ENCODE results near the gene NXNL1.

- TF ChIP-seq, protein P1, sequence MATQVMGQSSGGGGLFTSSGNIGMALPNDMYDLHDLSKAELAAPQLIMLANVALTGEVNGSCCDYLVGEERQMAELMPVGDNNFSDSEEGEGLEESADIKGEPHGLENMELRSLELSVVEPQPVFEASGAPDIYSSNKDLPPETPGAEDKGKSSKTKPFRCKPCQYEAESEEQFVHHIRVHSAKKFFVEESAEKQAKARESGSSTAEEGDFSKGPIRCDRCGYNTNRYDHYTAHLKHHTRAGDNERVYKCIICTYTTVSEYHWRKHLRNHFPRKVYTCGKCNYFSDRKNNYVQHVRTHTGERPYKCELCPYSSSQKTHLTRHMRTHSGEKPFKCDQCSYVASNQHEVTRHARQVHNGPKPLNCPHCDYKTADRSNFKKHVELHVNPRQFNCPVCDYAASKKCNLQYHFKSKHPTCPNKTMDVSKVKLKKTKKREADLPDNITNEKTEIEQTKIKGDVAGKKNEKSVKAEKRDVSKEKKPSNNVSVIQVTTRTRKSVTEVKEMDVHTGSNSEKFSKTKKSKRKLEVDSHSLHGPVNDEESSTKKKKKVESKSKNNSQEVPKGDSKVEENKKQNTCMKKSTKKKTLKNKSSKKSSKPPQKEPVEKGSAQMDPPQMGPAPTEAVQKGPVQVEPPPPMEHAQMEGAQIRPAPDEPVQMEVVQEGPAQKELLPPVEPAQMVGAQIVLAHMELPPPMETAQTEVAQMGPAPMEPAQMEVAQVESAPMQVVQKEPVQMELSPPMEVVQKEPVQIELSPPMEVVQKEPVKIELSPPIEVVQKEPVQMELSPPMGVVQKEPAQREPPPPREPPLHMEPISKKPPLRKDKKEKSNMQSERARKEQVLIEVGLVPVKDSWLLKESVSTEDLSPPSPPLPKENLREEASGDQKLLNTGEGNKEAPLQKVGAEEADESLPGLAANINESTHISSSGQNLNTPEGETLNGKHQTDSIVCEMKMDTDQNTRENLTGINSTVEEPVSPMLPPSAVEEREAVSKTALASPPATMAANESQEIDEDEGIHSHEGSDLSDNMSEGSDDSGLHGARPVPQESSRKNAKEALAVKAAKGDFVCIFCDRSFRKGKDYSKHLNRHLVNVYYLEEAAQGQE (IDR thresholded peaks at IDR 0.05; ENCODE audit: unreplicated experiment): no peak
- TF ChIP-seq CTCF (conservative IDR thresholded peaks at IDR 0.05; ENCODE audit: low read depth in 2 of 2) (no peak), EZH2 (IDR thresholded peaks at IDR 0.05; ENCODE audit: low read depth, unreplicated experiment) (no peak), POLR2AphosphoS5 (IDR thresholded peaks at IDR 0.05; ENCODE audit: low read depth) (no peak)
These were observed 12.3 kb upstream of the NXNL1 start for GRCh38 chr19:17473041-17473440.
